ENCODE results near the gene MTURN. TPM values are rescaled to one million over a fixed set of nuclear protein-coding genes. Genes with fewer than 3 reads are reported as not detected.

Gene MTURN
- total and polyA plus RNA-seq, 2 donors (not counting 1 experiment from before 2014, with no cell fraction given): 4.5 to 13.9 TPM

- Mint-ChIP-seq H3K27me3 (peaks cover 5% of the 10 kb centered on the region), H3K4me1 (peaks cover 18% of the 10 kb centered on the region), H3K27ac (peak overlapping the region; percentile 93), H3K9me3 (ENCODE audit: insufficient read depth) (no peaks in the 10 kb centered on the region), H3K4me3 (peak overlapping the region; percentile 98)
- peak overlapping the region; percentile 94 for H3K4me2 ChIP-seq (replicated peaks; ENCODE audit: low read depth, low read length, poor library complexity, severe bottlenecking)
- H3K27me3 ChIP-seq (replicated peaks in 1 of 4; ENCODE audit: control extremely low read depth in 1 of 4, control insufficient read depth in 3 of 4, insufficient read depth in 4 of 4, low read length in 3 of 4): peaks cover 0 to 3% (median 1%) of the 10 kb centered on the region in 4 experiments
- peaks cover 0 to 18% of the 10 kb centered on the region in 2 donors for H3K4me1 ChIP-seq (ENCODE audit: control insufficient read depth in 2 of 2, insufficient read depth in 2 of 2, low read length in 2 of 2)
- CTCF ChIA-PET: interaction anchor here (1.1 to 1.4 kb wide), 2 partner anchors 28 to 213 kb away, joined by 3 read pairs; no protein-coding TSS in a partner anchor
- DNase-seq (peak; percentile 30), ATAC-seq (ENCODE audit: low read depth) (no peak)
- H3K9me3 ChIP-seq (ENCODE audit: control extremely low read depth in 1 of 3, control insufficient read depth in 2 of 3, insufficient read depth in 1 of 3, low read length in 2 of 3): no peaks in the 10 kb centered on the region
- H3K4me3 ChIP-seq (ENCODE audit: control extremely low read depth in 1 of 5, extremely low read depth in 1 of 5, insufficient read depth in 1 of 5, low read depth in 2 of 5, low read length in 4 of 5): peak overlapping the region in 4 of 5 experiments; percentile 63 to 95 (median 87)
- H3K27ac ChIP-seq (ENCODE audit: low read length in 2 of 2): no peak overlapping the region
- no peaks in the 10 kb centered on the region for H3K79me2 ChIP-seq (ENCODE audit: control insufficient read depth, insufficient read depth, low read length)
- peak overlapping the region; percentile 69 for H2AFZ ChIP-seq (ENCODE audit: insufficient read depth, low read depth, low read length, poor library complexity, severe bottlenecking)
- WGBS (ENCODE audit: insufficient coverage): 12% methylated on average over 36 of the region's 36 CpGs
- no peaks in the 10 kb centered on the region for H4K20me1 ChIP-seq (ENCODE audit: control insufficient read depth, insufficient read depth, low read length, poor library complexity, severe bottlenecking)
- POLR2A ChIA-PET: no interaction called here
- no peaks in the 10 kb centered on the region for H3K36me3 ChIP-seq (replicated peaks in 1 of 2; ENCODE audit: control extremely low read depth in 1 of 2, control insufficient read depth in 1 of 2, extremely low read depth in 1 of 2, insufficient read depth in 2 of 2, low read length in 1 of 2)
- TF ChIP-seq CTCF (IDR thresholded peaks at IDR 0.05): no peak
- TF ChIP-seq EZH2 (IDR thresholded peaks at IDR 0.05; ENCODE audit: borderline replicate concordance, insufficient read depth, low read depth, low read length, poor library complexity, severe bottlenecking): no peak
- intact Hi-C loops (cut with micrococcal nuclease): loop anchor here (5.0 to 10.0 kb wide), 4 partner anchors 41 to 459 kb away; partner anchors contain the start of genes GARS1 and GGCT
- peak overlapping the region; percentile 64 for H3K9ac ChIP-seq (ENCODE audit: low read length)
Measured at GRCh38 chr7:30136117-30136731, 1.4 kb downstream of the MTURN start.

All from B cell (primary cell).